ENCODE results near the gene FIBP. TPM values are rescaled to one million over a fixed set of nuclear protein-coding genes. Genes with fewer than 3 reads are reported as not detected.

Gene FIBP
- total and polyA plus RNA-seq, 2 donors from 2014 or later, result 58.0 to 105 TPM

- no peaks in the 10 kb centered on the region for H3K27me3 ChIP-seq (ENCODE audit: control insufficient read depth, insufficient read depth, low read length)
- H3K36me3 ChIP-seq (ENCODE audit: control insufficient read depth in 2 of 3, insufficient read depth in 3 of 3, low read length in 3 of 3), result peaks cover 0 to 24% (median 7%) of the 10 kb centered on the region in 3 donors
- TF ChIP-seq CTCF (IDR thresholded peaks at IDR 0.05; ENCODE audit: borderline replicate concordance, extremely low read depth, insufficient read depth), result no peak
- H3K4me1 ChIP-seq (ENCODE audit: control insufficient read depth in 2 of 3, insufficient read depth in 2 of 3, low read depth in 1 of 3, low read length in 3 of 3), result peaks cover 0 to 16% (median 3%) of the 10 kb centered on the region in 3 donors
- DNase-seq (peak in 1 of 5 donors; percentile 52), FAIRE-seq (no peak)
- no peak overlapping the region for H3K4me3 ChIP-seq (ENCODE audit: low read length in 3 of 3)
- no peak overlapping the region for H3K9ac ChIP-seq (ENCODE audit: low read length in 3 of 3)
- no peaks in the 10 kb centered on the region for H3K9me3 ChIP-seq (ENCODE audit: control insufficient read depth in 2 of 3, insufficient read depth in 1 of 3, low read length in 3 of 3)
- no peak overlapping the region for H3K27ac ChIP-seq (ENCODE audit: low read depth in 2 of 2, low read length in 2 of 2)
- intact Hi-C loops (cut with DNase I), result no loop called here
Observed at GRCh38 chr11:65869643-65870306, 18.5 kb downstream of the FIBP start.

GRCh38 chr11:65868907-65869306, 19.4 kb downstream of the FIBP start:
- FAIRE-seq, result no peak
- H3K4me1 ChIP-seq (ENCODE audit: control insufficient read depth in 2 of 3, insufficient read depth in 2 of 3, low read depth in 1 of 3, low read length in 3 of 3), result peaks cover 0 to 16% (median 3%) of the 10 kb centered on the region in 3 donors
- TF ChIP-seq CTCF (IDR thresholded peaks at IDR 0.05; ENCODE audit: borderline replicate concordance, extremely low read depth, insufficient read depth), result no peak
- no peaks in the 10 kb centered on the region for H3K27me3 ChIP-seq (ENCODE audit: control insufficient read depth, insufficient read depth, low read length)
- H3K27ac ChIP-seq (ENCODE audit: low read depth in 2 of 2, low read length in 2 of 2), result no peak overlapping the region
- H3K36me3 ChIP-seq (ENCODE audit: control insufficient read depth in 2 of 3, insufficient read depth in 3 of 3, low read length in 3 of 3), result peaks cover 0 to 32% (median 14%) of the 10 kb centered on the region in 3 donors
- no peaks in the 10 kb centered on the region for H3K9me3 ChIP-seq (ENCODE audit: control insufficient read depth in 2 of 3, insufficient read depth in 1 of 3, low read length in 3 of 3)
- DNase-seq, result no peak
- intact Hi-C loops (cut with DNase I), result no loop called here
- no peak overlapping the region for H3K4me3 ChIP-seq (ENCODE audit: low read length in 3 of 3)
- no peak overlapping the region for H3K9ac ChIP-seq (ENCODE audit: low read length in 3 of 3)

GRCh38 chr11:65868076-65868667, 20.1 kb downstream of the FIBP start:
- Histone ChIP-seq H3K27ac (ENCODE audit: low read depth in 2 of 2, low read length in 2 of 2) (no peak overlapping the region), H3K4me1 (ENCODE audit: control insufficient read depth in 2 of 3, insufficient read depth in 2 of 3, low read depth in 1 of 3, low read length in 3 of 3) (peaks cover 0 to 14% (median 3%) of the 10 kb centered on the region in 3 donors), H3K9ac (ENCODE audit: low read length in 3 of 3) (no peak overlapping the region), H3K27me3 (ENCODE audit: control insufficient read depth, insufficient read depth, low read length) (no peaks in the 10 kb centered on the region), H3K9me3 (ENCODE audit: control insufficient read depth in 2 of 3, insufficient read depth in 1 of 3, low read length in 3 of 3) (no peaks in the 10 kb centered on the region), H3K36me3 (ENCODE audit: control insufficient read depth in 2 of 3, insufficient read depth in 3 of 3, low read length in 3 of 3) (peaks cover 0 to 38% (median 17%) of the 10 kb centered on the region in 3 donors), H3K4me3 (ENCODE audit: low read length in 3 of 3) (no peak overlapping the region)
- TF ChIP-seq CTCF (IDR thresholded peaks at IDR 0.05; ENCODE audit: borderline replicate concordance, extremely low read depth, insufficient read depth), result no peak
- intact Hi-C loops (cut with DNase I), result no loop called here
- peak in 3 of 5 donors; percentile 16 to 65 (median 55) for DNase-seq
- no peak for FAIRE-seq
